HG03439 (cell line): ENCODE data around the gene RHCG.
"Not testable (repeated sequence)": the region's sequence is repeated elsewhere in the genome, so short reads cannot be mapped to it uniquely, and the experiment has no call there.

ENCODE experiments used
- ATAC-seq: cut with Tn5 transposase; IDR thresholded peaks from one replicate; pipeline ENCODE4 v1.9.1; 2021; ENCODE audit warnings: mild to moderate bottlenecking, moderate library complexity; ENCODE audit not compliant: unreplicated experiment

Gene RHCG

GRCh38 chr15:89479173-89479572, 17.2 kb downstream of the RHCG start:
- no peak for ATAC-seq

- no peak for ATAC-seq
Measured at GRCh38 chr15:89477411-89478242, 18.8 kb downstream of the RHCG start.

GRCh38 chr15:89475661-89476060, 20.7 kb downstream of the RHCG start:
- ATAC-seq: no peak

- no peak for ATAC-seq
Measured at GRCh38 chr15:89472785-89473256, 23.6 kb downstream of the RHCG start.

GRCh38 chr15:89469426-89470096, 26.8 kb downstream of the RHCG start:
- no peak for ATAC-seq

- not testable (repeated sequence) for ATAC-seq
Measured at GRCh38 chr15:89468813-89469212, 27.6 kb downstream of the RHCG start.

GRCh38 chr15:89463113-89463512, 33.3 kb downstream of the RHCG start:
- ATAC-seq: no peak

GRCh38 chr15:89462198-89462912, 34.0 kb downstream of the RHCG start:
- ATAC-seq: no peak

GRCh38 chr15:89461386-89461785, 35.0 kb downstream of the RHCG start:
- ATAC-seq: no peak

- ATAC-seq: no peak
Measured at GRCh38 chr15:89460048-89460447, 36.3 kb downstream of the RHCG start.

GRCh38 chr15:89459271-89460038, 36.9 kb downstream of the RHCG start:
- ATAC-seq: no peak

GRCh38 chr15:89458440-89458839, 37.9 kb downstream of the RHCG start:
- no peak for ATAC-seq

- ATAC-seq: no peak
Measured at GRCh38 chr15:89457086-89457485, 39.3 kb downstream of the RHCG start.

- no peak for ATAC-seq
Measured at GRCh38 chr15:89455535-89455934, 40.8 kb downstream of the RHCG start.

GRCh38 chr15:89452330-89452836, 44.0 kb downstream of the RHCG start:
- no peak for ATAC-seq

GRCh38 chr15:89451846-89452245, 44.5 kb downstream of the RHCG start:
- no peak for ATAC-seq

GRCh38 chr15:89450076-89451006, 46.0 kb downstream of the RHCG start:
- ATAC-seq: no peak

- ATAC-seq: no peak
Measured at GRCh38 chr15:89448825-89449224, 47.6 kb downstream of the RHCG start.

GRCh38 chr15:89447676-89448075, 48.7 kb downstream of the RHCG start:
- ATAC-seq: no peak
